GM13976 (cell line): ENCODE measurements around the gene PTPN11.

Source experiments
- DNase-seq: peaks from one replicate; pipeline ENCODE4 v3.0.0; 2012; ENCODE audit warnings: low spot score
- CTCF ChIP-seq: IDR thresholded peaks from 2 replicates; pipeline ENCODE4 v1.5.1; 2012; ENCODE audit warnings: borderline replicate concordance, mild to moderate bottlenecking; ENCODE audit not compliant: insufficient read depth; ENCODE audit errors: extremely low read depth, missing control alignments, control extremely low read depth
- in situ Hi-C: fragments of 300-500 bp; cut with MboI; formaldehyde crosslinking; loops from one replicate; pipeline ENCODE4 v1.12.0; 2022; ENCODE audit warnings: low sequenced_read_pairs, mixed read lengths, inconsistent platforms; ENCODE audit not compliant: unreplicated experiment

PTPN11 gene

GRCh38 chr12:112464605-112465004 lies 45.9 kb downstream of the PTPN11 start:
- in situ Hi-C loops = no loop called here
- no peak for TF ChIP-seq CTCF
- DNase-seq = no peak

GRCh38 chr12:112466011-112466422 lies 47.3 kb downstream of the PTPN11 start:
- DNase-seq = no peak
- no peak for TF ChIP-seq CTCF
- in situ Hi-C loops = no loop called here

GRCh38 chr12:112466835-112467234 lies 48.1 kb downstream of the PTPN11 start:
- in situ Hi-C loops = no loop called here
- no peak for DNase-seq
- TF ChIP-seq CTCF = no peak

GRCh38 chr12:112468046-112468445 lies 49.3 kb downstream of the PTPN11 start:
- in situ Hi-C loops = no loop called here
- DNase-seq = no peak
- no peak for TF ChIP-seq CTCF

GRCh38 chr12:112473056-112473455 lies 54.3 kb downstream of the PTPN11 start:
- TF ChIP-seq CTCF = no peak
- in situ Hi-C loops = no loop called here
- no peak for DNase-seq

GRCh38 chr12:112479413-112479812 lies 60.7 kb downstream of the PTPN11 start:
- DNase-seq = no peak
- TF ChIP-seq CTCF = no peak
- in situ Hi-C loops = no loop called here

GRCh38 chr12:112480931-112481330 lies 62.2 kb downstream of the PTPN11 start:
- in situ Hi-C loops = no loop called here
- TF ChIP-seq CTCF = no peak
- DNase-seq = no peak
